ENCODE data around the gene CSNK1E. TPM values are rescaled to one million over a fixed set of nuclear protein-coding genes. Genes with fewer than 3 reads are reported as not detected.

Gene CSNK1E
- total RNA-seq, 2 donors from 2014 or later, result 98.1 to 140 TPM

DNA sequence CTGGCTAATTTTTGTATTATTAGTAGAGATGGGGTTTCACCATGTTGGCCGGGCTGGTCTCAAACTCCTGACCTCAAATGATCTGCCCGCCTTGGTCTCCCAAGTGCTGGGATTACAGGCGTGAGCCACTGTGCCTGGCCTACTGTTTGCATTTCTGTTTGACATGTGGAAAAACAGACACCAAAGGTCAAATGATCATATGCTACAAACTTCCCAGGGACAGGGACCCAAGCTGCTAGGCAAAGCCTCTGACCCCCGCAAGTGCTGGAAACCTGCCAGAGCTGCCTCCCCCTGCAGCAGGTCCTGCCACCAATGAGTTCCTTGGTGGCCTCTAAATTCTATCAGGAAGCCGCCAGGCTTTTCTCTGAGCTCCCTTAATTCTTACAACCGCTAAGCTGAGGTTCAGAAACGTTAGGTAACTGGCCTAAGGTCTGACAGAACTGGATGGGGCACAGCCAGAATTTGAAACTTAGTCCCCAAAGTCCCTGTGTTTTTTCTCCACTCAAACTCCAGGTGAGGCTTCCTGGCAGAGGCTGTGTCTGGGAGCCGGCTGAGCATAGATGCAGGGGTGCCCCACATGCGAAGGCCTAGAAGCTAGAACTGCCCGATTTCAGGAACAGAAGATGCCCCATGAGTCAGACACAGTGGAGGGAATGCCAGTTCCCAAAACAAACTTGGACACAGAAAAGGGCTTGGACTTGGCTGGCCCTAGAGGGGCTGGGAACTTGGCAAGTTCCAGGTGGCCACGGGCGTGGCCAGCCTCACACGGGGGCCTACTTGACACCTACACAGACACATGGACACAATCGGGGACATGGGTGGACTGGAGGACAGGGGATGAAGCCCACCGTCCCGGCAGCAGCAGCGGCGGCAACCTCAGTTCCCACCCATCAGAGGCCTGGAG lies 7.4 kb downstream of the CSNK1E start:
- TF ChIP-seq, protein P1, sequence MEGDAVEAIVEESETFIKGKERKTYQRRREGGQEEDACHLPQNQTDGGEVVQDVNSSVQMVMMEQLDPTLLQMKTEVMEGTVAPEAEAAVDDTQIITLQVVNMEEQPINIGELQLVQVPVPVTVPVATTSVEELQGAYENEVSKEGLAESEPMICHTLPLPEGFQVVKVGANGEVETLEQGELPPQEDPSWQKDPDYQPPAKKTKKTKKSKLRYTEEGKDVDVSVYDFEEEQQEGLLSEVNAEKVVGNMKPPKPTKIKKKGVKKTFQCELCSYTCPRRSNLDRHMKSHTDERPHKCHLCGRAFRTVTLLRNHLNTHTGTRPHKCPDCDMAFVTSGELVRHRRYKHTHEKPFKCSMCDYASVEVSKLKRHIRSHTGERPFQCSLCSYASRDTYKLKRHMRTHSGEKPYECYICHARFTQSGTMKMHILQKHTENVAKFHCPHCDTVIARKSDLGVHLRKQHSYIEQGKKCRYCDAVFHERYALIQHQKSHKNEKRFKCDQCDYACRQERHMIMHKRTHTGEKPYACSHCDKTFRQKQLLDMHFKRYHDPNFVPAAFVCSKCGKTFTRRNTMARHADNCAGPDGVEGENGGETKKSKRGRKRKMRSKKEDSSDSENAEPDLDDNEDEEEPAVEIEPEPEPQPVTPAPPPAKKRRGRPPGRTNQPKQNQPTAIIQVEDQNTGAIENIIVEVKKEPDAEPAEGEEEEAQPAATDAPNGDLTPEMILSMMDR (IDR thresholded peaks at IDR 0.05), result no peak
- Histone ChIP-seq H3K27me3 (replicated peaks; ENCODE audit: insufficient read depth) (no peaks in the 10 kb centered on the region), H3K4me1 (ENCODE audit: control insufficient read depth in 1 of 2, low read depth in 2 of 2) (peaks cover 54 to 90% of the 10 kb centered on the region in 2 donors), H3K36me3 (peaks cover 2% of the 10 kb centered on the region), H3K4me3 (peak overlapping the region; percentile 4), H3K27ac (peak overlapping the region; percentile 88 to 98), H3K9me3 (no peaks in the 10 kb centered on the region)
- ATAC-seq (ENCODE audit: insufficient number of reproducible peaks, low FRiP score, low read depth), result peak; percentile 34
- DNase-seq (ENCODE audit: low spot score), result no peak

DNA sequence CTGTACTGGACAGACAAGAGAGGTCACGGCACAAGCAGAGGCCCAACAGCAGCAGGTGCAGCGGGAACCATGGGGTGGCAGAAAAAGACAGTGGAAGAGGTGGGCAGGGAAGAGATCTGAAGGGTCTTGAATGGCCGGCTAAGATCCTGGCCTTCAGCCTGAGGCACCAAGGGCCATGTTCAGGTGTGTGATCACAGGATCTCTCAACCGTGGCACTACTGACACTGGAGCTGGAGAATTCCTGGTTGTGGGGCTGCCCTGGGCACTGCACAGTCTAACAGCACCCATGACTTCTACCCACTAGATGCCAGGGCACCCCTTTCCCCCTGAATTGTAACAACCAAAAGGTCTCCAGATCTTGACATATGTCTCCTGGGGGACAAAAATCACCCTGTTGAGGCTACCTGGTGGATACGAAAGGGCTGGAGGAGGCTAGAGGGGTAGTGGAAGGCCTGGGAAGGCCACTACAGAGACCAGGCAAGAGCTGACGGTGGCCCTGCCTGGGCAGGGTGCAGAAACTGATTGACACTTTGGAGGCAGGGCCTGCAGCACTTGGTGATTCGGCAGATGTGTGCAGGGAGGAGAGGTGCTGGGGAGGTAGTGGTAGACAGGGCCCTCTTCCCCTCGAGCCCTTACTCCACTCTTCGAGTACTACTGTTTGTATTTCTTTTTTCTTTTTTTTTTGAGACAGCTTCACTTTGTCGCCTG lies 8.3 kb downstream of the CSNK1E start:
- TF ChIP-seq, protein P1 (IDR thresholded peaks at IDR 0.05), result no peak
- no peaks in the 10 kb centered on the region for H3K9me3 ChIP-seq
- peak overlapping the region; percentile 88 to 98 for H3K27ac ChIP-seq
- no peak for ATAC-seq (ENCODE audit: insufficient number of reproducible peaks, low FRiP score, low read depth)
- no peak for DNase-seq (ENCODE audit: low spot score)
- H3K27me3 ChIP-seq (replicated peaks; ENCODE audit: insufficient read depth), result no peaks in the 10 kb centered on the region
- peaks cover 54 to 90% of the 10 kb centered on the region in 2 donors for H3K4me1 ChIP-seq (ENCODE audit: control insufficient read depth in 1 of 2, low read depth in 2 of 2)
- no peak overlapping the region for H3K4me3 ChIP-seq
- H3K36me3 ChIP-seq, result peaks cover 2% of the 10 kb centered on the region

DNA sequence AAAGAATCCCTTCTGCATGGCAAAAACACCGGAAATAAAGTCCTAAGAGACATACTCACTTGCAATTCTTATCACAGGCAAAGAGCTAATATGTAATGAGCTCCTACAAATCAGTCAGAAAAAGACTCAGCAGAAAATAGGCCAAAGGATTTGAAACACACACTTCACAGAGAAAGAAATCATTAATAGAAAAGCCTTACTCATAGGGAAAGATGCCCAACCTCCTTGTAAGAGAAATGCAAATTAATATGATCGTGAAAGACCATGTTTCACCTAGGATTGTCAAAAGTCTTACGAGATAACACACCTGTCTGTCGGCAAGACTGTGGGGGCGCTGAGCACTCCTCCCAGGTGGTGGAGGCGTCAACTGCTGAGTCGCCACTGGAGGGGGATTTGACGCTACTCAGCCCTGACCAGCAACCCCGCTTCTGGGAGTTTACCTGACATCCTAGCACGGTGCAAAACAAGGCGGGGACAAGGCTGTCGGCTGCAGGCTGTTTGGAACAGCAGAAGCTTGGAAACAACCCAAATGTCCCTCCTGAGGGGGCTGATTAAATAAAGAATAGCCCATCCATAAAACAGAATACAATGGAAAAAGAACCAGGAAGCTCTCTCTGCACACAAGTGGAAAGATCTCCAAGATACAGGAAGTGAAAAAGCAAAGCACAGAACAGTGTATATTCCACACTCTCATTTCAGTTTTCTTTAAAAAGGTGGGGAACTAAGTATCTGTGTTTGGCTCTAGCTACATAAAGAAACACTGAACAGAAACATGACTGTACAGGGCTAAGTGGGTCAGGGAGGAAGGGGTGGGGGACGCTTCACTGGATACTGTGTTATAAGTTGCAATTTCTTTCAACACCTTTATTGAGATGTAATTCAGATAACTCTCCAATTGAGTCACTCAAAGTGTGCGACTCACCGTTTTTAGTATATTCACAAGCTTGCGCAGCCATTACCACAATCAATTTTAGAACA lies 11.5 kb downstream of the CSNK1E start:
- TF ChIP-seq, protein P1 (IDR thresholded peaks at IDR 0.05), result no peak
- Histone ChIP-seq H3K36me3 (peaks cover 23% of the 10 kb centered on the region), H3K27me3 (replicated peaks; ENCODE audit: insufficient read depth) (no peaks in the 10 kb centered on the region), H3K4me1 (ENCODE audit: control insufficient read depth in 1 of 2, low read depth in 2 of 2) (peaks cover 39 to 74% of the 10 kb centered on the region in 2 donors), H3K27ac (peak overlapping the region; percentile 66 to 67), H3K4me3 (no peak overlapping the region), H3K9me3 (no peaks in the 10 kb centered on the region)
- DNase-seq (ENCODE audit: low spot score) (no peak), ATAC-seq (ENCODE audit: insufficient number of reproducible peaks, low FRiP score, low read depth) (peak; percentile 38)

DNA sequence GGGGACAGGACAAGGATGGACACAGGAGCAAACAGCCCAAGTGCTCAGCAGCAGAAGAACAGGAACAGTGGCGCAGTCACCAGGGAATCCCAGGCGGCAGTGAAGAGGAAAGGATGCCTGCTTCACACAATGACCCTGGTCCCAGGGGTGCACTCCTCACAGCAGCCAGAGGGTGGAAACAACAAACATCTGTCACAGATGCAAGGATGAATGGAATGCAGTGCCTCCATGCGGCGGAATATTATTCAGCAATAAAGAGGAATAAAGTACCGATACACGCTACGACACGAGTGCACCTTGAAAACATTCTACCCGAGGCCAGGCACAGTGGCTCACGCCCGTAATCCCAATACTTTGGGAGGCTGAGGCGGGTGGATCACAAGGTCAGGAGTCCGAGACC lies 12.7 kb downstream of the CSNK1E start:
- no peaks in the 10 kb centered on the region for H3K9me3 ChIP-seq
- ATAC-seq (ENCODE audit: insufficient number of reproducible peaks, low FRiP score, low read depth) (no peak), DNase-seq (ENCODE audit: low spot score) (no peak)
- no peak overlapping the region for H3K4me3 ChIP-seq
- peaks cover 35% of the 10 kb centered on the region for H3K36me3 ChIP-seq
- peaks cover 27 to 62% of the 10 kb centered on the region in 2 donors for H3K4me1 ChIP-seq (ENCODE audit: control insufficient read depth in 1 of 2, low read depth in 2 of 2)
- TF ChIP-seq, protein P1 (IDR thresholded peaks at IDR 0.05), result no peak
- no peaks in the 10 kb centered on the region for H3K27me3 ChIP-seq (replicated peaks; ENCODE audit: insufficient read depth)
- peak overlapping the region; percentile 66 to 67 for H3K27ac ChIP-seq

Data from thoracic aorta (tissue), 2 donors.